Smooth muscle cell (in vitro differentiated cells): ENCODE results near the gene AFAP1. TPM values are rescaled to one million over a fixed set of nuclear protein-coding genes. Genes with fewer than 3 reads are reported as not detected.

Source experiments
- DNase-seq: peaks from one replicate; lab custom pipeline; 2025; ENCODE audit not compliant: unreplicated experiment; lab: John Stamatoyannopoulos, UW
- H2AFZ ChIP-seq: fragments of 200-600 bp; sonication (generic); 2 replicates; pipeline ENCODE4 v1.6.0; 2016; ENCODE audit warnings: antibody characterized with exemption, low read depth, mild to moderate bottlenecking
- H3F3A ChIP-seq: fragments of 200-600 bp; sonication (generic); 2 replicates; pipeline ENCODE4 v1.6.0; 2017; ENCODE audit warnings: antibody characterized with exemption, low read depth
- H3K27ac ChIP-seq: fragments of 200-600 bp; sonication (generic); 2 replicates; pipeline ENCODE4 v1.5.1; 2016; ENCODE audit warnings: low read depth, mild to moderate bottlenecking
- H3K27me3 ChIP-seq: fragments of 200-600 bp; sonication (generic); 2 replicates; pipeline ENCODE4 v1.6.1; 2016; ENCODE audit warnings: low read depth, mild to moderate bottlenecking
- H3K36me3 ChIP-seq: fragments of 200-600 bp; sonication (generic); 2 replicates; pipeline ENCODE4 v1.5.1; 2016; ENCODE audit warnings: low read depth
- H3K4me1 ChIP-seq: fragments of 200-600 bp; sonication (generic); 2 replicates; pipeline ENCODE4 v1.5.1; 2016; ENCODE audit warnings: low read depth
- H3K4me2 ChIP-seq: fragments of 200-600 bp; sonication (generic); 2 replicates; pipeline ENCODE4 v1.6.0; 2016; ENCODE audit warnings: mild to moderate bottlenecking
- H3K4me3 ChIP-seq: fragments of 200-600 bp; sonication (generic); 2 replicates; pipeline ENCODE4 v1.5.1; 2016; ENCODE audit warnings: mild to moderate bottlenecking
- H3K79me2 ChIP-seq: fragments of 200-600 bp; sonication (generic); 2 replicates; pipeline ENCODE4 v1.6.0; 2016; ENCODE audit warnings: low read depth, mild to moderate bottlenecking
- H3K9ac ChIP-seq: fragments of 200-600 bp; sonication (generic); 2 replicates; pipeline ENCODE4 v1.6.0; 2016; ENCODE audit warnings: low read depth
- H3K9me3 ChIP-seq: fragments of 200-600 bp; sonication (generic); replicated peaks from 2 replicates; pipeline ENCODE4 v1.5.1; 2016; ENCODE audit warnings: low read depth
- H4K20me1 ChIP-seq: fragments of 200-600 bp; sonication (generic); 2 replicates; pipeline ENCODE4 v1.6.0; 2016; ENCODE audit warnings: low read depth
- CTCF ChIP-seq: fragments of 200-600 bp; sonication (generic); IDR thresholded peaks from 2 replicates; pipeline ENCODE4 v1.5.1; 2017; ENCODE audit warnings: borderline replicate concordance, mild to moderate bottlenecking, antibody characterized with exemption; ENCODE audit not compliant: insufficient read depth, poor library complexity, severe bottlenecking
- WGBS: methylation state at CpG from one replicate; pipeline ENCODE4 v1.1.7; 2016; ENCODE audit warnings: low lambda C conversion rate; 5-methylcytosine and 5-hydroxymethylcytosine counted together
- polyA plus RNA-seq: library from polyadenylated mRNA; unstranded; fragments of >200 nt; fragmentation: Nextera tagmentation; extraction: Ambion mirVana; gene quantifications from 2 replicates; pipeline ENCODE4 v1.2.1, GENCODE V29; 2016
- total RNA-seq: library from RNA; depleted of rRNA; stranded (reverse); fragments of >200 nt; gene quantifications from 2 replicates; pipeline ENCODE4 v1.2.3, GENCODE V29; 2014

AFAP1 gene
- total and polyA plus RNA-seq, 2 experiments from 2014 or later: 12.6 to 24.8 TPM

GRCh38 chr4:7831330-7831729 is 108.3 kb downstream of the AFAP1 start:
- H3K9ac ChIP-seq: peak overlapping the region; percentile 84
- 29% methylated on average over 7 of the region's 7 CpGs for WGBS
- no peaks in the 10 kb centered on the region for H3K27me3 ChIP-seq
- peaks cover 13% of the 10 kb centered on the region for H3K4me1 ChIP-seq
- no peak for DNase-seq
- H3K79me2 ChIP-seq: peaks cover 26% of the 10 kb centered on the region
- peaks cover 31% of the 10 kb centered on the region for H3F3A ChIP-seq
- no peak for TF ChIP-seq CTCF
- H2AFZ ChIP-seq: no peak overlapping the region
- no peaks in the 10 kb centered on the region for H3K9me3 ChIP-seq
- H3K4me2 ChIP-seq: peak overlapping the region; percentile 38
- no peaks in the 10 kb centered on the region for H4K20me1 ChIP-seq
- H3K27ac ChIP-seq: peak overlapping the region; percentile 92
- H3K4me3 ChIP-seq: no peak overlapping the region
- H3K36me3 ChIP-seq: no peaks in the 10 kb centered on the region

- Histone ChIP-seq H3F3A (peaks cover 31% of the 10 kb centered on the region), H4K20me1 (no peaks in the 10 kb centered on the region), H3K9ac (peak overlapping the region; percentile 84), H3K4me2 (peak overlapping the region; percentile 38), H3K27me3 (no peaks in the 10 kb centered on the region), H3K27ac (peak overlapping the region; percentile 92), H3K36me3 (no peaks in the 10 kb centered on the region), H3K9me3 (no peaks in the 10 kb centered on the region), H3K4me3 (no peak overlapping the region), H3K79me2 (peaks cover 21% of the 10 kb centered on the region), H3K4me1 (peaks cover 13% of the 10 kb centered on the region), H2AFZ (no peak overlapping the region)
- WGBS: 42% methylated on average over 2 of the region's 2 CpGs
- DNase-seq: no peak
- no peak for TF ChIP-seq CTCF
Observed at GRCh38 chr4:7830747-7831146, 108.9 kb downstream of the AFAP1 start.

- peak overlapping the region; percentile 92 for H3K27ac ChIP-seq
- H3K4me3 ChIP-seq: no peak overlapping the region
- H4K20me1 ChIP-seq: no peaks in the 10 kb centered on the region
- peaks cover 31% of the 10 kb centered on the region for H3F3A ChIP-seq
- H3K9ac ChIP-seq: peak overlapping the region; percentile 69
- H3K4me1 ChIP-seq: peaks cover 13% of the 10 kb centered on the region
- 84% methylated on average over 10 of the region's 10 CpGs for WGBS
- no peak overlapping the region for H2AFZ ChIP-seq
- no peaks in the 10 kb centered on the region for H3K36me3 ChIP-seq
- TF ChIP-seq CTCF: no peak
- no peaks in the 10 kb centered on the region for H3K27me3 ChIP-seq
- no peaks in the 10 kb centered on the region for H3K9me3 ChIP-seq
- DNase-seq: no peak
- peak overlapping the region; percentile 55 for H3K4me2 ChIP-seq
- H3K79me2 ChIP-seq: peaks cover 27% of the 10 kb centered on the region
Observed at GRCh38 chr4:7829652-7830580, 109.7 kb downstream of the AFAP1 start.
